Frontal cortex (tissue), 4 donors: ENCODE data around the gene CNN2. TPM values are rescaled to one million over a fixed set of nuclear protein-coding genes. Genes with fewer than 3 reads are reported as not detected.

Experiments used
- DNase-seq, 2 donors: peaks; one replicate each; pipeline ENCODE4 v3.0.0; 2012; ENCODE audit warnings: low spot score in 2 of 2
- FAIRE-seq: peaks from 2 replicates; lab custom pipeline; 2012; peaks lifted over from hg19 to GRCh38; lab: Jason Lieb, UNC
- small RNA-seq: library from RNA; depleted of rRNA; stranded (forward); fragments of <200 nt; gene quantifications from one replicate; pipeline ENCODE3, GENCODE V24; 2014
- total RNA-seq: library from RNA; depleted of rRNA; stranded (reverse); fragments of >200 nt; gene quantifications from one replicate; pipeline ENCODE4 v1.2.3, GENCODE V29; 2014
- donor health status: control.
- donor health status: control.
- donor health status: control.

The CNN2 gene
- total RNA-seq, 1 donor from 2014 or later: 8.2 TPM

DNA sequence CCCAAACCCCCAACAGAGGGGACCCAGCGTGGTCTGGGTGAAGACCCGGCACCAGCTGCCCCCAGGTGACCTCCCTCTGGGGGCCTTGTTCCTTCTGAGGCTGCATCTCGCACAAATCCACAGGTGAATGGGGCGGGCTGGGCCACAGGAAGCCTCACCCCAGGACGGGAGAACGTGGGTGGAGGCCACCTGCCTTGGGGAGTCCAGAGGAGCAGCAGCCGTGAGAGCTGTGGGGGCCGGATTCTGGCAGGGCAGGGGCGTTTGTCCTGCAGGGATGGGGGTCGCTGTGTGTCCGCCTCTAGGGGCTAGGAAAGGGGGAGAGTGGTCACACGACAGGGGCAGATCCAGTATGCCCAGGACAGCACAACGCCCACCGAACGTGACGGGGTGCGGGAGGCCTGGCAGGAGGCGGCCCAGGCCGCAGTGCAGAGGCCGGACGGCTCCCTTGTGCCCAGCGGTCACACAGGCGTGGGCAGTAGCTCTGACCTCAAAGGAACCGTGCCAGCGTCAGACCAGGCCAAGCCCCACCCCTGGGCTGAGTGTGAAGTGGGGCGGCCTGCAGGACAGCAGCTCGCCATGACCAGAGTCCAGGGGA, 62.1 kb downstream of the CNN2 start:
- FAIRE-seq: no peak
- DNase-seq: no peak

Small RNA genes within 50 kb of the gene (small RNA-seq; reads per million reads assigned to genes)
- gene RNU6-2: 0.51 reads per million, percentile 40 among the genes with 10 or more reads in this experiment

Other genes starting within 250 kb of the CNN2 start
- gene PTBP1, start 229.2 kb upstream of the CNN2 start, total RNA-seq: 28.1 TPM
- 119 TPM for gene PLPPR3, start 204.7 kb upstream of the CNN2 start, total RNA-seq
- 0.41 TPM for gene AZU1, start 198.8 kb upstream of the CNN2 start, total RNA-seq
- 1.2 TPM for gene PRTN3, start 185.6 kb upstream of the CNN2 start, total RNA-seq
- gene ELANE, start 174.3 kb upstream of the CNN2 start, total RNA-seq: not detected
- 0.82 TPM for gene CFD, start 166.9 kb upstream of the CNN2 start, total RNA-seq
- gene MED16, start 133.4 kb upstream of the CNN2 start, total RNA-seq: 15.9 TPM
- not detected for gene RNU6-9, start 133.1 kb upstream of the CNN2 start, total RNA-seq
- gene R3HDM4, start 113.4 kb upstream of the CNN2 start, total RNA-seq: 26.5 TPM
- gene KISS1R, start 109.3 kb upstream of the CNN2 start, total RNA-seq: 0.41 TPM
- 2.4 TPM for gene ARID3A, start 100.6 kb upstream of the CNN2 start, total RNA-seq
- gene WDR18, start 42.3 kb upstream of the CNN2 start, total RNA-seq: 45.7 TPM
- under 0.01 TPM for gene GRIN3B, start 26.2 kb upstream of the CNN2 start, total RNA-seq
- gene TMEM259, start 5.5 kb upstream of the CNN2 start, total RNA-seq: 29.3 TPM
- gene RNU6-2, start 5.1 kb upstream of the CNN2 start, total RNA-seq: not detected
- gene ABCA7, start 13.5 kb downstream of the CNN2 start, total RNA-seq: 2.0 TPM
- gene ARHGAP45, start 40.6 kb downstream of the CNN2 start, total RNA-seq: 1.2 TPM
- 35.5 TPM for gene POLR2E, start 68.8 kb downstream of the CNN2 start, total RNA-seq
- gene GPX4, start 77.4 kb downstream of the CNN2 start, total RNA-seq: 150 TPM
- 4.1 TPM for gene SBNO2, start 147.7 kb downstream of the CNN2 start, total RNA-seq
- 45.7 TPM for gene STK11, start 179.2 kb downstream of the CNN2 start, total RNA-seq
- 5.3 TPM for gene CBARP, start 211.4 kb downstream of the CNN2 start, total RNA-seq
- gene ATP5F1D, start 215.1 kb downstream of the CNN2 start, total RNA-seq: 11.0 TPM
- gene MIDN, start 222.0 kb downstream of the CNN2 start, total RNA-seq: 14.3 TPM
- 573 TPM for gene CIRBP, start 242.7 kb downstream of the CNN2 start, total RNA-seq
- gene FAM174C, start 248.9 kb downstream of the CNN2 start, total RNA-seq: 8.6 TPM